HepG2 (cell line): ENCODE results near the gene CD151. TPM values are rescaled to one million over a fixed set of nuclear protein-coding genes. Genes with fewer than 3 reads are reported as not detected.

Source experiments
- AHR ChIP-seq: IDR thresholded peaks from 2 replicates; pipeline ENCODE4 v1.6.1; 2018; ENCODE audit warnings: missing genetic modification reagents, missing compliant biosample characterization
- ARID2 ChIP-seq: sonication (generic); formaldehyde crosslinking; IDR thresholded peaks from 2 replicates; pipeline ENCODE4 v1.8.1; 2022; ENCODE audit warnings: mild to moderate bottlenecking, missing genetic modification reagents, borderline replicate concordance
- BHLHE40 ChIP-seq: IDR thresholded peaks from 2 replicates; pipeline ENCODE4 v1.6.1; 2011; ENCODE audit warnings: low read length, improper control_type of control experiment
- CAMTA2 ChIP-seq: sonication (generic); formaldehyde crosslinking; IDR thresholded peaks from 2 replicates; pipeline ENCODE4 v1.4.0; 2020; ENCODE audit warnings: mild to moderate bottlenecking, missing genetic modification reagents, borderline replicate concordance
- CENPT ChIP-seq: sonication (generic); formaldehyde crosslinking; IDR thresholded peaks from 2 replicates; pipeline ENCODE4 v1.8.0; 2022; ENCODE audit warnings: low read depth, mild to moderate bottlenecking, moderate library complexity, missing genetic modification reagents
- GATA4 ChIP-seq: sonication (generic); IDR thresholded peaks from 2 replicates; pipeline ENCODE4 v1.6.1; 2016; ENCODE audit warnings: antibody characterized with exemption, low read depth, borderline replicate concordance
- HDAC2 ChIP-seq: sonication (generic); formaldehyde crosslinking; IDR thresholded peaks from 2 replicates; pipeline ENCODE4 v1.4.0; 2020; ENCODE audit warnings: missing genetic modification reagents
- ISL2 ChIP-seq: sonication (generic); formaldehyde crosslinking; IDR thresholded peaks from 2 replicates; pipeline ENCODE4 v1.5.0; 2020; ENCODE audit warnings: missing genetic modification reagents
- LCORL ChIP-seq, 2 experiments: fragments of 450-650 bp in 1 of 2; sonication (generic) in 1 of 2; formaldehyde crosslinking in 1 of 2; IDR thresholded peaks; 2 replicates each; pipeline versions ENCODE4 v1.5.0 to v1.6.1; 2017 to 2020; ENCODE audit warnings: antibody characterized with exemption in 1 of 2, missing genetic modification reagents in 1 of 2
- MTF2 ChIP-seq: sonication (generic); formaldehyde crosslinking; IDR thresholded peaks from 2 replicates; pipeline ENCODE4 v1.5.0; 2020; ENCODE audit warnings: missing genetic modification reagents, borderline replicate concordance
- NR2F2 ChIP-seq: IDR thresholded peaks from 2 replicates; pipeline ENCODE4 v1.6.1; 2012; ENCODE audit warnings: low read depth, inconsistent platforms, borderline replicate concordance
- PAX8 ChIP-seq: sonication (generic); formaldehyde crosslinking; IDR thresholded peaks from 2 replicates; pipeline ENCODE4 v1.8.0; 2022; ENCODE audit warnings: mild to moderate bottlenecking, missing genetic modification reagents, borderline replicate concordance
- PHF5A ChIP-seq: IDR thresholded peaks from one replicate; pipeline ENCODE4 v1.6.1; 2018; ENCODE audit warnings: low read depth, missing genetic modification reagents; ENCODE audit not compliant: unreplicated experiment
- RAD21 ChIP-seq: fragments of 450-650 bp; formaldehyde crosslinking; IDR thresholded peaks from 2 replicates; pipeline ENCODE4 v1.5.0; 2020; ENCODE audit warnings: mild to moderate bottlenecking
- STAG1 ChIP-seq: sonication (generic); formaldehyde crosslinking; IDR thresholded peaks from 2 replicates; pipeline ENCODE4 v1.4.0; 2020; ENCODE audit warnings: missing genetic modification reagents
- TGIF2 ChIP-seq: IDR thresholded peaks from 2 replicates; pipeline ENCODE4 v1.6.1; 2016; ENCODE audit warnings: control low read depth, missing compliant biosample characterization
- WIZ ChIP-seq: sonication (generic); formaldehyde crosslinking; IDR thresholded peaks from 2 replicates; pipeline ENCODE4 v1.5.1; 2020; ENCODE audit warnings: mild to moderate bottlenecking, missing genetic modification reagents
- ZBTB21 ChIP-seq: sonication (generic); formaldehyde crosslinking; IDR thresholded peaks from 2 replicates; pipeline ENCODE4 v1.4.0; 2020; ENCODE audit warnings: missing genetic modification reagents
- ZBTB7A ChIP-seq: sonication (generic); formaldehyde crosslinking; IDR thresholded peaks from 2 replicates; pipeline ENCODE4 v1.8.0; 2022; ENCODE audit warnings: mild to moderate bottlenecking, missing genetic modification reagents
- ZFP1 ChIP-seq: IDR thresholded peaks from 2 replicates; pipeline ENCODE4 v1.6.1; 2016
- ZFP82 ChIP-seq: sonication (generic); formaldehyde crosslinking; IDR thresholded peaks from 2 replicates; pipeline ENCODE4 v1.5.1; 2020; ENCODE audit warnings: mild to moderate bottlenecking, missing genetic modification reagents, borderline replicate concordance
- ZMYM3 ChIP-seq: sonication (generic); formaldehyde crosslinking; IDR thresholded peaks from 2 replicates; pipeline ENCODE4 v1.5.1; 2020; ENCODE audit warnings: mild to moderate bottlenecking, missing genetic modification reagents
- ZNF253 ChIP-seq: sonication (generic); formaldehyde crosslinking; IDR thresholded peaks from 2 replicates; pipeline ENCODE4 v1.8.0; 2022; ENCODE audit warnings: mild to moderate bottlenecking, missing genetic modification reagents, borderline replicate concordance
- ZNF367 ChIP-seq: sonication (generic); formaldehyde crosslinking; IDR thresholded peaks from 2 replicates; pipeline ENCODE4 v1.4.0; 2020; ENCODE audit warnings: missing genetic modification reagents, borderline replicate concordance
- ZNF446 ChIP-seq: sonication (generic); formaldehyde crosslinking; IDR thresholded peaks from 2 replicates; pipeline ENCODE4 v1.5.0; 2020; ENCODE audit warnings: mild to moderate bottlenecking, missing genetic modification reagents
- ZNF484 ChIP-seq: sonication (generic); formaldehyde crosslinking; IDR thresholded peaks from 2 replicates; pipeline ENCODE4 v1.5.1; 2020; ENCODE audit warnings: mild to moderate bottlenecking, low read depth, missing genetic modification reagents, borderline replicate concordance
- ZNF496 ChIP-seq: sonication (generic); formaldehyde crosslinking; IDR thresholded peaks from 2 replicates; pipeline ENCODE4 v1.8.1; 2023; ENCODE audit warnings: mild to moderate bottlenecking, moderate library complexity, missing genetic modification reagents; ENCODE audit not compliant: insufficient replicate concordance
- ZNF543 ChIP-seq: sonication (generic); formaldehyde crosslinking; IDR thresholded peaks from 2 replicates; pipeline ENCODE4 v1.4.0; 2020; ENCODE audit warnings: mild to moderate bottlenecking, missing genetic modification reagents
- ZNF549 ChIP-seq: sonication (generic); formaldehyde crosslinking; IDR thresholded peaks from 2 replicates; pipeline ENCODE4 v1.5.0; 2020; ENCODE audit warnings: missing genetic modification reagents
- ZNF619 ChIP-seq: sonication (generic); formaldehyde crosslinking; IDR thresholded peaks from 2 replicates; pipeline ENCODE4 v1.4.0; 2020; ENCODE audit warnings: mild to moderate bottlenecking, missing genetic modification reagents
- polyA plus RNA-seq, 8 experiments: library from polyadenylated mRNA; depleted of rRNA in 3 of 8; stranded (reverse) in 7 of 8; unstranded in 1 of 8; fragments of >200 nt; fragmentation: Illumina TruSeq in 4 of 8; extraction: Trizol in 4 of 8; gene quantifications; 2 replicates each; pipeline versions ENCODE4 v1.2.1 to v1.2.3, GENCODE V29; 2011 to 2016; ENCODE audit warnings: low read depth in 4 of 8, missing spikeins in 1 of 8, mixed read lengths in 1 of 8; ENCODE audit not compliant: insufficient read depth in 1 of 8
- total RNA-seq, 5 experiments: library from RNA; depleted of rRNA; stranded (reverse); fragments of >200 nt; fragmentation: Illumina TruSeq; extraction: Trizol; gene quantifications; 2 replicates each; pipeline ENCODE4 v1.2.3, GENCODE V29; 2016; ENCODE audit warnings: low read depth in 1 of 5
- TF ChIP-seq, protein P1 (sequence below): sonication (generic); formaldehyde crosslinking; IDR thresholded peaks from 2 replicates; pipeline ENCODE4 v1.4.0; 2020; ENCODE audit warnings: missing genetic modification reagents
- TF ChIP-seq, protein P2 (sequence below): IDR thresholded peaks from 2 replicates; pipeline ENCODE4 v1.6.1; 2018; ENCODE audit warnings: missing genetic modification reagents, mild to moderate bottlenecking, missing compliant biosample characterization

The CD151 gene
- total and polyA plus RNA-seq, 2 of the 13 experiments (the other 11 are each of a cell fraction or from before 2014, with no cell fraction given): 125 to 197 TPM

DNA sequence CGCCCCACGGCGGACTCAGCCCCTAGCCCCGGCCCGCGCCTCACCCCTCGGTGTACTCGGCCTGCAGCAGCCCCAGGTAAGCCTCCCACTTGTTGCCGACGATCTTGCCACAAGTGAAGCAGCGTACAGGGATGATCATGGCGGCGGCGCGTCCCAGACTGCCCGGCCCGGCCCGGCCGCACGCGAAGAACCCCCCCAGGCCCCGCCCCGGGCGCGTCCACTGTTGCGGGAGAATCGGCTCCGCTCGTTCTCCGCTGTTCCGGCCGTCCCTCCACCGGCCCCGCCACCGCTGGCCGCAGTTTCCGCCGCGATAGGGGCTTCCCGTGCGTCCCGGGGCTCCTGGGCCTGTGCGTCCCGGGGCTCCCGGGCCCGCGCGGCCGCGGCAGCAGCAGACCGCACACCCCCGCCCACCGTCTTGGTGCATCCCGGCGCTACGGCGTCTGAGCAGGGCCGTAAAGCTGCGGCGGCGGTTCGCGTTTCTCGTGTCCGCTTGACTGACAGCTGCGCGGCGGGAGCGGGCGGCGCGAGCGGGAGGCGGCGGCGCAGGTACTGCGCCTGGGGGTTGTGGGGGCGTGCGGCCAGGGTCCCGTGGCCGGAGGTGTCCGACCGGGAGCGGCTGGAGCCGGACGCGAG lies 9.7 kb downstream of the CD151 start, which contains the start of the genes POLR2L and TSPAN4 (continued):
- TF ChIP-seq ARID2 (CRISPR knock-in tag): 0 out of 2 replicates have a peak, but pooled peaks have one; percentile 41
- TF ChIP-seq PHF5A: no peak
- no peak for TF ChIP-seq LCORL (IDR thresholded peaks at IDR 0.05)
- no peak for TF ChIP-seq LCORL (CRISPR knock-in tag; IDR thresholded peaks at IDR 0.05)
- no peak; the same call in 1 of the 2 replicates for TF ChIP-seq PAX8
- TF ChIP-seq CAMTA2: no peak
- no peak; the same call in 1 of the 2 replicates for TF ChIP-seq NR2F2
- TF ChIP-seq ZBTB21 (CRISPR knock-in tag): no peak
- TF ChIP-seq ZNF619 (CRISPR knock-in tag): no peak; the same call in 1 of the 2 replicates
- no peak for TF ChIP-seq AHR (CRISPR knock-in tag)
- no peak for TF ChIP-seq WIZ
- peak; percentile 92 for TF ChIP-seq BHLHE40
- TF ChIP-seq CENPT (CRISPR knock-in tag): no peak
- no peak for TF ChIP-seq ISL2 (CRISPR knock-in tag)
- TF ChIP-seq RAD21: peak; percentile 69
- TF ChIP-seq ZNF543 (CRISPR knock-in tag): no peak; the same call in 1 of the 2 replicates
- 0 out of 2 replicates have a peak, but pooled peaks have one; percentile 55 for TF ChIP-seq MTF2
- peak; percentile 33; the same call in 1 of the 2 replicates for TF ChIP-seq HDAC2 (CRISPR knock-in tag)
- TF ChIP-seq, protein P1, sequence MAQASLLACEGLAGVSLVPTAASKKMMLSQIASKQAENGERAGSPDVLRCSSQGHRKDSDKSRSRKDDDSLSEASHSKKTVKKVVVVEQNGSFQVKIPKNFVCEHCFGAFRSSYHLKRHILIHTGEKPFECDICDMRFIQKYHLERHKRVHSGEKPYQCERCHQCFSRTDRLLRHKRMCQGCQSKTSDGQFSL: peak; percentile 78
- no peak; the same call in 1 of the 2 replicates for TF ChIP-seq ZNF446 (CRISPR knock-in tag)
- peak; percentile 99 for TF ChIP-seq TGIF2
- TF ChIP-seq ZBTB7A (CRISPR knock-in tag): no peak; the same call in 1 of the 2 replicates
- no peak for TF ChIP-seq ZMYM3 (CRISPR knock-in tag)
- TF ChIP-seq ZNF496 (CRISPR knock-in tag): no peak
- TF ChIP-seq STAG1: no peak
- no peak for TF ChIP-seq ZNF484 (CRISPR knock-in tag)
- TF ChIP-seq ZFP1 (CRISPR knock-in tag): no peak
- no peak for TF ChIP-seq ZNF549 (CRISPR knock-in tag)
- peak; percentile 61; the same call in 1 of the 2 replicates for TF ChIP-seq ZFP82 (CRISPR knock-in tag)
- no peak for TF ChIP-seq ZNF253 (CRISPR knock-in tag)
- peak; percentile 73; the same call in 1 of the 2 replicates for TF ChIP-seq GATA4
- TF ChIP-seq ZNF367 (CRISPR knock-in tag): no peak
- TF ChIP-seq, protein P2, sequence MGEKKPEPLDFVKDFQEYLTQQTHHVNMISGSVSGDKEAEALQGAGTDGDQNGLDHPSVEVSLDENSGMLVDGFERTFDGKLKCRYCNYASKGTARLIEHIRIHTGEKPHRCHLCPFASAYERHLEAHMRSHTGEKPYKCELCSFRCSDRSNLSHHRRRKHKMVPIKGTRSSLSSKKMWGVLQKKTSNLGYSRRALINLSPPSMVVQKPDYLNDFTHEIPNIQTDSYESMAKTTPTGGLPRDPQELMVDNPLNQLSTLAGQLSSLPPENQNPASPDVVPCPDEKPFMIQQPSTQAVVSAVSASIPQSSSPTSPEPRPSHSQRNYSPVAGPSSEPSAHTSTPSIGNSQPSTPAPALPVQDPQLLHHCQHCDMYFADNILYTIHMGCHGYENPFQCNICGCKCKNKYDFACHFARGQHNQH (CRISPR knock-in tag): peak; percentile 54; the same call in 1 of the 2 replicates
